HS-5 (cell line): ENCODE measurements around the gene ZGPAT.
A peak's percentile ranks its signal among the peaks of the same experiment; 100 is the strongest.

ENCODE experiments used
- DNase-seq: peaks from one replicate; pipeline ENCODE4 v3.0.0-alpha.2; 2012; ENCODE audit warnings: low read depth

ZGPAT gene

DNA sequence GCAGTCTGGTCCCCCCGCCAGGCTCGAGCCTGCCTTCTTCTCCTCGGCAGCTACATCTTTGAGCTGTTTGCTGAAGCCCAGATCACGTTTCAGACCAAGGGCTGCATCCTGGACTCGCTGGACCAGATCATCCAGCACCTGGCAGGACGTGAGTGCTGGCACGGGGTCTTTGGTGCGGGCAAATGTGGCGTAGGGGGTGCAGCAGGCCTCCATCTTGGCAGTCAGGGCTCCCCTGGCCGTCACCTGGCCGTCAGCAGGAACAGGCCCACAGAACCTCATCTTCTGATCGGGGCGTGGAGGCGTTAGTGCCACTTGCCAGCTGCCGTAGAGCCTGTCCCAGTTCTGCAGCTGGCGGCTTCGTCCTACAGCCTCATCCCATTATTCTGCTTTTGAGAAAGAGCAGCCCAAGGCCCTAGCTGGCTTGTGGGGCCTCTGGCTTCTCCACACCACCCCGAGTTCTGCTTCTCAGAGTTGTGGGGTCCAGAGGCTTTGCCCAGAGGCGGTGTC lies 28.0 kb upstream of the ZGPAT start:
- no peak for DNase-seq

DNA sequence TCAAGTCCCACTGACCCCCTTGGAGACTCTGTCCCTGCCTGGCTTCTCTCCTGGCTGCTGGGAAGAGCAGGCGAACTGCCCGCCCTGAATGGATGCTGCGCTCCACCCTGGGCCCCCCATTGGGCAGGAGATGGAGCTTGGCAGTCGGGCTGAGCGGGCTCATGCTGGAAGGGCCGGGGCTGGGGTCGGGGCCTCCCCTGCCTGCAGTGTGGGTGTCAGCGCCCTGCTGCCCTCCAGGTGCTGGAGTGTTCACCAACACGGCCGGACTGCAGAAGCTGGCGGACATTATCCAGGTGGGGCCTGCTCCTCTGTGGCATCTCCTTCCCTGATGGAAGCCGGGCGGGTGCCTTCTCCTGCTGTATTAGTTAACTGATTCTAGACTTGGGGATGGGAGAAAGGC lies 27.4 kb upstream of the ZGPAT start:
- no peak for DNase-seq

DNA sequence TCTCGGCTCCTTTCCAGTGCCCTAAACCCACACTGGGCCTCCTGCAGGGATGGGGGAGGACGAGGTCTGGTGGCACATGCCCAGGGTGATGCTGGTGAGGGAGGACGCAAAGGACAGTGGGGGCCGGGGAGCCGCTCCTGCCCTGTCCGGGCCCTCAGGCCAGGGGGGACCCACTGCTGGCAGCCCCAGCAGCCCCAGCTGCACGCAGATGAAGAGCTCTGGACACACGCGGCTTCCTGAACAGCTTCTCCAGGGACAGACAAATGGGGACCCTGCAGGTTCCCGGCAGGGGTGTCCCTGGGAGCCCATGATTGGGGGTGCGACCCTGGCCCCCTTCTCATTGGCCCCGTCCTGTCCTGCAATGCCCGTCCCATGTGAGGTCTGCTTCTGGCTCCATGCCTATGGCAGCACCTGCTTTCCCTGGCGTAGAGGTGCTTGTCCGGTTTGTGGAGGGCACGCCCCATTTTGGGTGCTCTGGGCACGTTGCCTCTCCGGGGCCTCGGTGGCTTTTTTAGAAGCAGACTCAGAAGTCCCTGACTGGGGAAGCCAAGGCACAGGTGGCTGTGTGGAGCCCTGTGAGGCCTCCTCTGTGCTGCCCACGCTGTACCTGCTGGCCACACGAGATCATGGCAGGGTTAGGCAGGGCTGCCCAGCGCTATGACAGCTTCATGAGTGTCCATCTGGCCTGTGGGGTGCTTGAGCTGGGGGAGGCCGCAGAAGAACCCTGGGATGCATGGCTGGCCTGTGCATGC lies 26.8 kb upstream of the ZGPAT start:
- no peak for DNase-seq

DNA sequence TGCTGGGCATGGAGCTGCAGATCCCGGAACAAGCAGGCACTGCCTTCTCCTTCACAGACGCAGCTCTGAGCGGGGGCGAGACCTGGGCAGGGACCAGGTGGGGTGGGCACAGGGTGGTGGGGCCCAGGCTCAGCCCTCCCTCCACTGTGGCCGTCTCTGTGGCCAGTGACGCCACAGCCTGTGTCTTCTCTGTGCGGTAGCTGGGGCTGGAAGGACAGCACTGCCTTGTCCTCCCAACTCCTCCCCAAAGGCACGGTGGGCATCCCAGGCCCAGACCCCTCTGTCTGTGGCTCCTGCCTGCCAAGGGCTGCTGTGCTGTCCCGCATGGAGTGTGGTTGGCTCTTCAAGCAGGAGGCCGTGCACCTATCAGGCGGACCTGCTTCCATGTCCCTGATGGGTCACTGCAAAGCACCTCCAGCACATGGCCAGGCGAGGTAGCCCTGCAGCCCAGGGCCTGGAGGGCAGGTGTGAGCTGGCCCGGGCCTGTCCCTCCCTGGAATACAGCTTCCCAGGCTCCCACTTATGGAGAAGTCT lies 26.2 kb upstream of the ZGPAT start:
- DNase-seq = no peak

DNA sequence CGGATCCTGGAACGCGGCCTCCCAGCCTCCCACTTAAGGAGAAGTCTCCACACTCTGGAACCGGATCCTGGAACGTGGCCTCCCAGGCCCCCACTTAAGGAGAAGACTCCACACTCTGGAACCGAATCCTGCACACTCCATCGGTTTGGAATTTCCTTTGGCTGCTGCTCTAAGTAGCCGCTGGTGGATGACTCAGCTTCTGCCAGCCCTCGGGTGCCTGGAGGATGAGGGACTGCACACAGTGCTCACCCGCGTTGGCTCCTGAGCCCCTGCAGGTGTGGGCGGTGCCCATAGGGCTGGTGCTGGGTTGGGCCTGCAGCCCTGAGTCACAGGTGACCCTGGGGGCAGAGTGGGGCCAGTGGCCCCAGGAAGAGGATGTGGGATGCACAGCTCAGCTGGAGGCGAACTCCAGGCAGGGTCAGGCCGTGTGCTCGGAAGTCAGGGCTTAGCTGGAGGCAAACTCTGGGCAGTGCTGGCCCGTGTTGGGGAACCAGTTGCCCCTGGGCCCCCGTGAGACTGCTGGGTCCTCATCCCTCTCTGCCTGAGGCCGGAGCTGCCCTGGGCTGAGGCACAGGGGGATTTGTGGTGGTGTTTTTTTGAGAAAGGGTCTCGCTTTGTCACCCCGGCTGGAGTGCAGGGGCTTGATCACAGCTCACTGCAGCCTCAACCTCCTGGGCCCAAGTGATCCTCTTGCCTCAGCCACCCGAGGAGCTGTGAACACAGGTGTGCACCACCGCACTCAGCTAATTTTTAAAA lies 25.3 kb upstream of the ZGPAT start:
- DNase-seq = peak; percentile 99

DNA sequence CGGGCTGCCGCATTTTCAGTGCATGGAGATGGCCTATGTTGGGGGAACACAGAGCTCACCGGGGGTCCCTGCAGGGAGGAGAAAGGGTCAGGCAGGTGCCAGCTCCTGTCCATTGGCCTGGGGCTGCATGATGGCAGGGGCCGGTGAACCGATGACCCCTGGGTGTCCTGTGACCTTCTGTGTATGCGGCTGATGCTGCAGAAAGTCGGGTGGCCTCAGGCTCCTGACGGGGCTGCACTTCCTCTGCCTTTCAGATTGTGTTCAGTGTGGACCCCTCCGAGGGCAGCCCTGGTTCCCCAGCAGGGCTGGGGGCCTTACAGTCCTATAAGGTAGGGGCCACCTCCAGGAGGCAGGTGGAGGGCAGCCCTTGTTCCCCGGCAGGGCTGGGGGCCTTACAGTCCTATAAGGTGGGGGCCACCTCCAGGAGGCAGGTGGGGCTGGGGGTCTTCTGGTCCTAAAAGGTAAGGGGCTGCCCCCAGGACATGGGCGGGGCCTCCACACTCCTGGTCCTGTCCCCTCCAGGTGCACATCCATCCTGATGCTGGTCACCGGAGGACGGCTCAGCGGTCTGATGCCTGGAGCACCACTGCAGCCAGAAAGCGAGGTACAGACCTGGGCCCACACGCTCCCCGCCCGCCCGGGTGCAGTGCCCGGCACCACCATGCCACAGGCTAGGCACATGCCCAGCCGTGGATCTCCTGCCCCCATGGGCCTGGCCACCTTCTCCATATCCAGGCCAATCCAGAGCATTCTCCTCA lies 22.4 kb upstream of the ZGPAT start:
- DNase-seq = no peak

DNA sequence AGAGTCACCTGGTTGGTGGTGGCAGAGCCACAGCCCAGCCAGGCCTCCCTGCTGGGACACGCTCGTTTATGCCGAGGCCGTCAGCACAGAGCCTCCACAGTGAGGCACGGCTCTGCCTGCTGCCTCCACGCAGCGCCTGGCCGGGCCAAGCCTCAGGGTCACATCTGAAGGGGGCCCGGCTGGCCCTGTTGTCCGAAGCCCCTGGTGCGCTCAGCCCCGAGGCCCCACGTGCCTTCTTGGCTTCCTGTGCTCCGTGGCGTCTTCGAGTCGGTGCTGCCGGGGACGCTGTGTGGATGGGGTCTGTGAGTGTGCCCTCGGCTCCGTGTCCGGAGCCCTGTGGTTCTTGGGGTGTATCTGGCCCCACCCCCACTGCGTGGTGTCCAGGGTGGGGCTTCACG lies 21.7 kb upstream of the ZGPAT start:
- no peak for DNase-seq

DNA sequence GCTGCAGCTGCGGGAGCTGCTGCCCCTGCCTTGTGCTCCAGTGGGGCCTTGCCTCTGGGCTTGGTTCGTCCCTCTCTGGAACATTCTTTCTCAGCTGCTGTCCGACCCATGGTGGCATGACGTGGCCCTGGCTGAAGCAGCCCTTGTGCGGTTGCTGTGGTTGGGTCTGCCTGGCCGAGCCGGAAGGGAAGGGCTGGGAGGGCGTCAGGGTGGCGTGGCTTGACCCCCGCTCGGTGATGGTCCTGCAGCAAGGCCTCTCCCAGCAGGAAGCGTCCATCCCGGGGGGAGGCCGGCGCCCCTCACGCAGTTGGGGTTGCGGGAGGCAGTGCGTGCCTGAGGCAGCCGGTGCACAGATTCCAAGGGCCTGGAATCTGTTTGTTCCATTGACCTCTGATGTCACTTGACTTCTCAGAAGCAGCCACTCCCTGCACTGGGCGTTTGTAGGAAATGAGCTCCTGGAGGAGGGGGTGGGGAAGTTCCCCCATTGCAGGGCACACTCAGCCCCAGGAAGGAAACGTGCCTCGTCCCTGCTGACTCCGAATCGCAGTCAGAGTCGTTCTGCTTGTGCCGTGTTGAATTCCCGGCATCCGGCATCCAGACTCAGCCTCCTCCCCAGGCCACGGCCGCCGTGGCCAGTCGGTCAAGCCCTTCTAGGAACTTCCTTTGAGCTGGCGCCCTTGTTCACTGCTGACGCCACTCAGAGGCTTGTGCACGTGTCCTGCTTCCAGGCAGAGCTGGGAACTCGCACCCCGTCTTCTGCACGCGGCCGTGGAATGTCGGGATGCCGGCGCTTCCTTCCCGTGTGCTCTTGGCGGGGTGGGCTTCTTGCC lies 21.1 kb upstream of the ZGPAT start:
- peak; percentile 59 for DNase-seq

DNA sequence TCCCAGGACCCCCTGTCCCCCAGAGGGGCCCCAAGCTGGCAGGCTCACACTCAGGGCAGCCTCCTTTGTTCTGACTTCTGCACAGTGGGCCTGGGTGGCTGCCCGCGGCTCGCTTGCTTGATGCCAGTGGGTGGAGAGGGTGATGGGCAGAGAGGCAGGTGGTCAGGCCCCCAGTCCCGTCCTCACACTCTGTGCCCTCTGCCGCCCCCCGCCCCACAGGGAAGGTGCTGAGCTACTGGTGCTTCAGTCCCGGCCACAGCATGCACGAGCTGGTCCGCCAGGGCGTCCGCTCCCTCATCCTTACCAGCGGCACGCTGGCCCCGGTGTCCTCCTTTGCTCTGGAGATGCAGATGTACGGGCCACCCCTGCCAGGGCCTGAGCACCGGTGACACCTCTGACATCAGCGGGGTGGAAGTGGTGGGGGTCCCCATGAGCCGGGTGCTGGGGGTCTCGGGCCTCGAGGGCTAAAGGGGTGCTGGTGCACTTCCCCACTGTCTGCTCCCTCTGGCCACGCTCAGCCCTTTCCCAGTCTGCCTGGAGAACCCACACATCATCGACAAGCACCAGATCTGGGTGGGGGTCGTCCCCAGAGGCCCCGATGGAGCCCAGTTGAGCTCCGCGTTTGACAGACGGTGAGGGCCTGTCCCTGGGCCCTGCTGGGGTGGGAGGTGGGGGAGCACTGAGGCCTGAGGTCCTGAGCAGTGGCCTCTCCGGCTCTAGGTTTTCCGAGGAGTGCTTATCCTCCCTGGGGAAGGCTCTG lies 20.2 kb upstream of the ZGPAT start:
- DNase-seq = no peak

DNA sequence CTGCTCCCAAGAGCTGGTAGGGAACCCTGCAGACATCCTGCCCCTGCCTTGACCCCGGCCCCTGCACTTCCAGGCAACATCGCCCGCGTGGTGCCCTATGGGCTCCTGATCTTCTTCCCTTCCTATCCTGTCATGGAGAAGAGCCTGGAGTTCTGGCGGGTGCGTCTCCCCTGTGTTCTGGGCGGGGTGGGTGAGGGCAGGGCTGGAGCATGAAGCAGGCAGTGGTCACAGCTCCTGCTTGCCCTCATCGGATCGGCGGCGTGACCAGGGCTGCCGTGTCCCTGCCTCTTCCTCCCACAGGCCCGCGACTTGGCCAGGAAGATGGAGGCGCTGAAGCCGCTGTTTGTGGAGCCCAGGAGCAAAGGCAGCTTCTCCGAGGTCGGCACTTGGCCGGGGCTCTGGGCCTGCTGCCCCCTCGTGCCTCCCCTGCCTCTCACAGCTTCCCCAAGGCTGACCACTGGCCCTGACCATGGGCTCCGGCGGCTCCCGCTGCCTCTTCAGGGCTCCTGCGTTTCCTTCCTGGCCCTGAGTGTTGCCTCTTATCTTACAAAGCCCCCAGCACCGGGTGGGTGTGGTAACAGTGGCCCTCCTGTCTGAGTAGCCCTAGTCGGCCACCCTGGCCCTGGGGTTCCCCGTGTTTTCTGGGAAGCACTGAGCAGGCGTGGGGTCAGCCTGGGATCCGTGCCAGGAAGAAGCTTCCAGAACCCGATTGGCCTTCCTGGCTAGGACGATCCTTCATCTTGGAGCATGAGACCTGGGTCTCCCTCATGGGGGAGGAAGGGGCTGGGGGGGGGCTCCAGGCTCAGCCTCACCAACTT lies 19.4 kb upstream of the ZGPAT start:
- no peak for DNase-seq

DNA sequence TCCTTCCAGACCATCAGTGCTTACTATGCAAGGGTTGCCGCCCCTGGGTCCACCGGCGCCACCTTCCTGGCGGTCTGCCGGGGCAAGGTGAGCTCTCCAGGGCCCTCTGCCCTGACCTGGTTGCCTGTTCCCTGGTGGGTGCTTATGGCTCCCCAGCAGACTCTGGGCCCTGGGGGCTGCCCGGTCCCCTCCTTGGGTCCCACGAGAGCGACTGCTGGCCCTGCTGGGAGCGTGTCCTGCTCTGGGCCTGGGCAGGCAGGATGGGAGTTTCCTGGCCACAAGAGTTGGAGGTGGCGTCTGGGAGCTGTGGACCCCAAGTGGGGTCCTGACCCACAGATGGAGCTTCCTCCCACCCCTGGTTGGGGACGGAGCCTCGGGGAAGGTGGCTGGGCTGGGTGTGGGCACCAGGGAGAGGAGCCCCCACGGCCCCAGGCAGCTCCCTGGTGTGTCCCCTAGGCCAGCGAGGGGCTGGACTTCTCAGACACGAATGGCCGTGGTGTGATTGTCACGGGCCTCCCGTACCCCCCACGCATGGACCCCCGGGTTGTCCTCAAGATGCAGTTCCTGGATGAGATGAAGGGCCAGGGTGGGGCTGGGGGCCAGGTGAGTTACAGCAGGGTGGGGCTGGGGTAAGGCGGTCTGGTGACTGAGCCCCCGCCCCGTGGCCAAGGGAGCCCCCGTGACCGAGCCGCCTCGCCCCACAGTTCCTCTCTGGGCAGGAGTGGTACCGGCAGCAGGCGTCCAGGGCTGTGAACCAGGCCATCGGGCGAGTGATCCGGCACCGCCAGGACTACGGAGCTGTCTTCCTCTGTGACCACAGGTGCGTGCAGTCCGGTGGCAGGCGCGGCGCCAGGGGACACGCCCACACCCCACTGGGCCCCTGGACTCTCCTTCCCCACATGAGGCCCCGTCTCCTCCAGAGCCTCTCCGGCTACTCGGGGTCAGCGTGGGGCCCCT lies 18.5 kb upstream of the ZGPAT start:
- DNase-seq = no peak

DNA sequence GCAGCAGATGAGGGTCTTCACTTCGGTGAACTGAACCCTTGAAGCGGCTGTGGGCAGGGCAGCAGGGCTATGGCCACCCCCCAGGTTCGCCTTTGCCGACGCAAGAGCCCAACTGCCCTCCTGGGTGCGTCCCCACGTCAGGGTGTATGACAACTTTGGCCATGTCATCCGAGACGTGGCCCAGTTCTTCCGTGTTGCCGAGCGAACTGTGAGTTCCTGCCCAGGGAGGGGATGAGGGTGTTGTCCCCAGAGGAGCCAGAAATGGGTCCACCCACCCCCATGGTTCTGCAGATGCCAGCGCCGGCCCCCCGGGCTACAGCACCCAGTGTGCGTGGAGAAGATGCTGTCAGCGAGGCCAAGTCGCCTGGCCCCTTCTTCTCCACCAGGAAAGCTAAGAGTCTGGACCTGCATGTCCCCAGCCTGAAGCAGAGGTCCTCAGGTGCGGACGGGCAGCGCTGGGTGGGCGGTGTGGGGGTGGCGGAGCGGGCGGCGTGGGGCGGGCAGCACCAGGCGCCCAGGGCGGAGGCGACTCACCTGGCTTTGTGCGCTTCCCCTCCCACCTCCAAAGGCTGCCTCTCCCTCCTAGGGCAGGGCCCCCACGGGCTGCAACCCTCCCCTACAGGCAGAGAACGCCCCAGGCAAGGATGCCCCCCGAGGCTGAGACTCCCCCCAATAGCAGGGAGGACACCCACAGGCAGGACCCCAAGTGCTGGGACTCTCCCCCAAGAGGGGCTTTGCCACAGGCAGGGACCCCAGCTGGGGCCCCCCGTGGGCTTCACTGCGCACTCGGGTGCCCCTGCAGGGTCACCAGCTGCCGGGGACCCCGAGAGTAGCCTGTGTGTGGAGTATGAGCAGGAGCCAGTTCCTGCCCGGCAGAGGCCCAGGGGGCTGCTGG lies 17.6 kb upstream of the ZGPAT start:
- no peak for DNase-seq

DNA sequence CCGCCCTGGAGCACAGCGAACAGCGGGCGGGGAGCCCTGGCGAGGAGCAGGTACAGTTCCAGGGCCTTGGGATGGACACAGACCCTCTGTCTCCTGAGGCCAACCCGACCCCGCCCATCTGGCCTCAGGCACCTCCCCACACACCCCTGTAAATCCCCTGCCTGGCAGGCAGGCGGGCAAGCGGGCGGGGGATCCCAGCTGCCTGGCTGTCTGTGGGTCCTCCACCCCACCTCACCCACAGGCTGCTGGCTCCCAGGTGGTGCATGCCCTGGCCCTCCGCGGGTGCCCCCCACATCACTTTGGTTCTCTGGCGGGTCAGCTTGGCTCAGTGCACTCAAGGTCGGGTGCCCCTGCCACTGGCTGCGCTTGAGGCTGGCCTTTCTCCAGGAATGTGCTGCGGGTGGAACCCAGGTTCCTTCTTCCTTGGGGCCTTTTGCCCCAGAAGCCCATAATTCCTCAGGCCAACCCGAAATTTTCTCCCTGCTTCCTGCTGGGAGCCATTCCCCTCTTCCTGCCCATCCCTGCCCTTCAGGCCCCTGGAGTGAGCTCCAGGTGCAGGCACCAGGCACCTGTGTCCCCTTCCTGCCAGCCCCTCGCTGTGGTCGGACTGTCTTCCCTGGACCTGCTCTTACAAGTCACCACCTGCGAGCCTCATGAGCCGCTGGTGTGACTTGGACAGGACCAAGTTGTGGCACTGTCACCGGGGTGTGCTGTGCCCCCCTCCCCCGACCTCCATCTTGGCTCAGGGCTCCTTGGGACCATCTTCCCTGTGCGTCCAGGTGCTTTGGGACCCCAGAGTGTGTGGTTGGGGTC lies 16.7 kb upstream of the ZGPAT start:
- no peak for DNase-seq

DNA sequence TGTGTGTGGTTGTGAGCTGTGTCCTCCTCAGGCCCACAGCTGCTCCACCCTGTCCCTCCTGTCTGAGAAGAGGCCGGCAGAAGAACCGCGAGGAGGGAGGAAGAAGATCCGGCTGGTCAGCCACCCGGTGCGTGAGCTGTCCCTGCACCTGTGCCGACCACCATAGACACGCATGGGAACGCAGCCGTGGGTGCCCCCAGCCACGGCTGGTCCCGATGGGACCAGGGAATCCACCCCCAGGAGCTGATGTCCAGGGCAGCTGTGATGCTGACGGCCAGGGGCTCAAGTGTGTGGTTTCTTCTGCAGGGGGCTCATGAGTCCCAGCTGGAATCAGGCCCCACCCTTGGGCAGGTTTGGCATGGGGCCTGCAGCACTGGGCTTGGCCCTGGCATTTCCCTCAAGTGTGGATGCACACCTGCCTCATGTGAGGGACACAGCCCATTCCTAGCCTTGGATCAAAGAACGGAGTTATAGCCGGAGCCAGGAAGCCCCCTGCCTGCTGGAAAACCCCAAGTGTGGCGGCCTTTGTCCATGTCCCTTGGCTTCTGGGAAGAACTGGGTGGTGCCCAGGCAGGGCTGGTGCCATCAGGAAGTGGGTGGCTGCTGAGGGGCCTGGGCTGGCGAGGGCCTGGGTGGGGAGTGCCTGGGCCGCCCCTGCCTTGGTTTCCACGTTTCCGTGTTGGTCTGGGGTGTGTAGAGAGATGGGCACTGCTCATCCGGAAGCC lies 16.0 kb upstream of the ZGPAT start:
- no peak for DNase-seq

DNA sequence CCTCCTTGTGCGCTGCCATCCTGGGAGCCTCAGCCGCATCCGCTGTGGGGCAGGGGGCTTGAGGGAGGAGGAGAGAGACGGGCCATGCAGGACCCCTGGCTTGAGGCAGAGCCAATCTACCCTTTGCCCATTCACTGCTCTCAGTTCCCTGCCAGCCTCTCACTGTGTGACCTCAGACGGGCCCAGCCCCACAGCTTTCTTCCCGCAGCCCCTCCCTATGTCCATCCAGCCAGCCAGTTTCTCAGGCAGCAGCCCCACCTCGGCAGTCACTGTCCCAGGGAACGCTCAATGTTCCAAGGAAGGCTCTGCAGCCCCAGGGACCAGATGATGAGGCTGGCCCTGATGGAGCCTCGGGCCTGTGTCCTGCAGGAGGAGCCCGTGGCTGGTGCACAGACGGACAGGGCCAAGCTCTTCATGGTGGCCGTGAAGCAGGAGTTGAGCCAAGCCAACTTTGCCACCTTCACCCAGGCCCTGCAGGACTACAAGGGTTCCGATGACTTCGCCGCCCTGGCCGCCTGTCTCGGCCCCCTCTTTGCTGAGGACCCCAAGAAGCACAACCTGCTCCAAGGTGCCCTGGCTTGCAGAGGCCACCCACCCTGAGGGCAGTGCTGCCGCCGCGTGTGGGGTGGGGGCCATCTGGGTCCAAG lies 15.3 kb upstream of the ZGPAT start:
- no peak for DNase-seq
